Stimulated activated naive CD8-positive, alpha-beta T cell treated with anti-CD3 and anti-CD28 coated beads, Interleukin-15, Interleukin-2, amounts not matched to agents 100 ng/mL and 50 ng/mL, for 24 hours (primary cell): ENCODE results near the gene ZBTB42.

ENCODE experiments used
- H3K27ac Mint-ChIP-seq: one replicate; pipeline ENCODE4 v1.8.0; 2021; ENCODE audit warnings: mild to moderate bottlenecking, mixed read lengths
- H3K27me3 Mint-ChIP-seq: one replicate; pipeline ENCODE4 v1.8.0; 2021; ENCODE audit warnings: mixed read lengths
- H3K36me3 Mint-ChIP-seq: one replicate; pipeline ENCODE4 v1.8.0; 2021; ENCODE audit warnings: low read depth, mixed read lengths
- H3K4me1 Mint-ChIP-seq: one replicate; pipeline ENCODE4 v1.8.0; 2021; ENCODE audit warnings: low read depth, mixed read lengths
- H3K4me3 Mint-ChIP-seq: one replicate; pipeline ENCODE4 v1.8.0; 2021; ENCODE audit warnings: mild to moderate bottlenecking, mixed read lengths
- H3K9me3 Mint-ChIP-seq: one replicate; pipeline ENCODE4 v1.8.0; 2021; ENCODE audit warnings: mixed read lengths

The ZBTB42 gene

GRCh38 chr14:104785708-104786080, 15.2 kb upstream of the ZBTB42 start:
- H3K27me3 Mint-ChIP-seq: no peaks in the 10 kb centered on the region
- H3K4me1 Mint-ChIP-seq: peaks cover 8% of the 10 kb centered on the region
- no peaks in the 10 kb centered on the region for H3K9me3 Mint-ChIP-seq
- no peak overlapping the region for H3K4me3 Mint-ChIP-seq
- no peaks in the 10 kb centered on the region for H3K36me3 Mint-ChIP-seq
- H3K27ac Mint-ChIP-seq: no peak overlapping the region

DNA sequence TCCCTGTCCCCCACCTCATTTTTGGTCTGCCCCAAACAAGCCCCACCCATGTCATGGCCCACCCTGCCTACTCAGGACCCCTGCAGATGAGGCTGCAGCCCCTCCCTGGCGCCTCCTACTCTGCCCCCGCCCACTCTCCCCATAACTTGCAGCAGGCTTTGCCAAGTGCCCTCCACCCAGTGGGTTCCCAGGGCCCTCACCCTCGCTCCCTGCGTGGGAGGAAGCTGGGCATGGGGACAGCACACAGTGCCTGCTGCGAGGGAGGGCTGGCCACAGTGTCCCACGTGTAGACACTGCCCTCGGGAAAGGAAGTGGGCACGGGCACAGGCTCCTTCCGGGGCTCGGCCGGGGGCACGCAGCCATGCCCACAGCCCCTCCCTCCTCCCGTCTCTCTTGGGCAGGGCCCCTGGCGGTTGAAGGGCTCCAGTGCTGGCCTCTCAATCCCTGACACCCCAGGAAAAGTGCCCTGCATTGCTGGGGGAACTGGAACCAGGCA, 14.8 kb upstream of the ZBTB42 start:
- Mint-ChIP-seq H3K27me3 (no peaks in the 10 kb centered on the region), H3K4me1 (peaks cover 8% of the 10 kb centered on the region), H3K27ac (peak overlapping the region; percentile 21), H3K9me3 (no peaks in the 10 kb centered on the region), H3K36me3 (no peaks in the 10 kb centered on the region), H3K4me3 (no peak overlapping the region)

DNA sequence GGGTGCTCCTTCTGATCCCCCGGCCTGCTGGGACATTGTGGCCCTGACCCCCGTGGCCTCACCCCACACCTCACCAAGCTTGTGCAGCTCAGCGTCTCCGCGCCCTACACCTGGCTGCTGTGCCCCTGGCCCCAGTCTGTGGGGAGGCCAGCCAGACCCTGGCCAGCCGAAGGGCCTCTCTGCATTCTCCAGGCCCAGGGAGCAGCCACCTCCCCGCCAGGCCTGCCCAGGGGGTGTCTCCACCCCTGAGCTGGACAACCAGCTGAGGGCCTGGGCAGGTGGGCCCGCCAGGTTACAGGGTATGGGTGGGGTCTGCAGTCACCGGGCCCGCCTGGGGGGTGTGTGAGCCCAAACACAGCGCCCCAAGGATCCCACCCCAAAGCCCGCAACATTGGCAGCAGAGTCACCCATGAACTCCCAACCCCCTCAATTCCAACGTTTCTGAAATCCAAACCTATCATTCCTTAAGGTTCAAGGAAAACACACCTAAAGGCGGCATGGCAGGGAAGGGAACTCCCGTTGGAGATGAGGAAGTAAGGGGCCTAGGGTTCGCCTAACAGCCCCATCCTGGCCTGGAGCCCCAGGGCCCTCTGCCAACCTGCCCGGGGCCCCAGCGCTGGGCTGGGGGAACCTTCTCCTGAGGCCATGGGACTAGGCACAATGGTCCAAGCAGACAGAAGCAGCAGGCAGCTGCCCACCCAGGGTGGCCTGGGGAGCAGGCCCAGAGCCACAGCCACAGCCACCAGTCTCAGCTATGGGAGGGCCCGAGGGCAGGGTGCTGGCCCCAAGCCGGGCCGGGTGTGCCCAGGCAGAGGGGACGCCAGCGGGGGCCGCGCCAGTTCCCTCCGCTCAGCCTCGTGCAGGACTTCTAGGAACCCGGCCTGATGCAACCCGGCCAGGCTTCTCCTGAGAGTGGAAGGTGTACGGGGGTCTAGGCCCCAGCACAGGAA, 13.9 kb upstream of the ZBTB42 start:
- peaks cover 3% of the 10 kb centered on the region for H3K36me3 Mint-ChIP-seq
- no peaks in the 10 kb centered on the region for H3K9me3 Mint-ChIP-seq
- H3K27me3 Mint-ChIP-seq: no peaks in the 10 kb centered on the region
- peak overlapping the region; percentile 21 for H3K27ac Mint-ChIP-seq
- no peak overlapping the region for H3K4me3 Mint-ChIP-seq
- peaks cover 12% of the 10 kb centered on the region for H3K4me1 Mint-ChIP-seq

GRCh38 chr14:104787736-104788135, 13.2 kb upstream of the ZBTB42 start:
- Mint-ChIP-seq H3K36me3 (peaks cover 3% of the 10 kb centered on the region), H3K9me3 (no peaks in the 10 kb centered on the region), H3K27me3 (no peaks in the 10 kb centered on the region), H3K4me3 (no peak overlapping the region), H3K4me1 (peaks cover 13% of the 10 kb centered on the region), H3K27ac (no peak overlapping the region)

DNA sequence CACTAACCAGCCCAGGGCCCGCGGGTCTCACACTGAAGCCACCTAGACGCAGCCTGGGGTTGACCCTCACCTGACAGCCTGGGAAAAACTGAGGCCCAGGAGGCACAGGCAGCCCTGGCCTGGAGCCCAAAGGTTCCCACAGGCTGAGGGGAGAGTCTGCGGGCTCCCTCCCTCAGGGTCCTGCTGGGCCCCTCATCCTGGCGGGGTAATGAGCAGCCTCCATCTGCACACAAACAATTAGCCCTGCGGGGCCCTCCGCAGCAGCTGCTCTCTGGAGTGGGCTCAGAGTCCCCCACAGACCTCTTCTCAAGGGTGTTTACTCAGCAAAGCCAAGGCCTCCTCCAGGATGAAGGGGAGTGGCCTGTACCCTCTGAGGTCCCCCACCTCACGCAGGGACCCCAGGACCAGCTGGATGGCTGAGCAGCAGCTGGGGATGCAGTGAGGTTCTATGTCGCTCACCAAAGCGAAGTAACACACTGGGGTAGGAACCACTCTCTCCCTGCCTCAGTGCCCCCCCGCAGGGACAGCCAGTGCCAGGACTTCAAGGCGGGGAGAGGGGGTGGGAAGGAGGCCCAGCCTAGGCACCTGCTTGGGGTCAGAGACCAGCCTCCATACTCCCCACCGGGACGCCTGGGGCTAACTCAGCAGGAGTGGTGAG, 12.6 kb upstream of the ZBTB42 start:
- Mint-ChIP-seq H3K9me3 (no peaks in the 10 kb centered on the region), H3K36me3 (peaks cover 3% of the 10 kb centered on the region), H3K27me3 (no peaks in the 10 kb centered on the region), H3K4me3 (no peak overlapping the region), H3K27ac (no peak overlapping the region), H3K4me1 (peaks cover 18% of the 10 kb centered on the region)

DNA sequence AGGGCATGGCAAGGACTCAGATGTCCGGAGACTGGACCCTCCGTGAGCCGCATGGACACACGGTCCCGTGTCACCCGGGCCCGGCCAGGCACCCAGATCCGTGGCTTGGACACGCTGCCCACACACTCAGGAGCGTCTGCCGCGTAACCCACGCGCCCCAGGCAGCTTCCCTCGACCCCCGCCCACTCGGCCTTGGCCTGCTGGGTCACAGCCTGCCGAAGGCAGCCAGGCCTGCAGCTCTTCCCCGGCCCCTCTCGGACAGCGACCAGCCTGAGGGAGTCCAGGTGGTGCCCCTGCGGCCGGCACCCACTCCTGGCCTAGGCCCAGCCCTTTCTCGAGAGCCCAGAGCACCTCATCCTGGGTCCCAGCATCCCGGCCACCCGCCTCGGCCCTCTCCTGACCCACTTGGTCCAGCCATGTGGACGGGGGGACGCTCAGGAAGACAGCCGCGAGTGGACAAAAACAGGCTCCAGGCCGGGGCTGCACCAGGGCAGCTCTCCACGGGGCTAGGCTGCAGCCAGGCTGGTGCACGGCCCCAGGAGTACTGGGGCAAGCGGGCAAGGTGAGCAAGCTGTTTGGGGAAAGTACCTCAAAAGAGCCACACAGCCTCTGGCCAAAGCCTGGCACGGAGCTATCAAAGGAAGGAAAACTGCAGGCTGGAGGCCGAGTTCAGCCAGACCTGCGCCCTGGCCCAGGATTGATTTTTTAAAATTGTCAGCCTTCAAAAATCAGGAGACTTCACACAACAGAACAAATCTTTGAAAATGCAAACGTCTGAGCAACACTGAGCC, 11.8 kb upstream of the ZBTB42 start:
- Mint-ChIP-seq H3K36me3 (peaks cover 3% of the 10 kb centered on the region), H3K27ac (no peak overlapping the region), H3K27me3 (no peaks in the 10 kb centered on the region), H3K4me3 (no peak overlapping the region), H3K4me1 (peaks cover 26% of the 10 kb centered on the region), H3K9me3 (no peaks in the 10 kb centered on the region)

DNA sequence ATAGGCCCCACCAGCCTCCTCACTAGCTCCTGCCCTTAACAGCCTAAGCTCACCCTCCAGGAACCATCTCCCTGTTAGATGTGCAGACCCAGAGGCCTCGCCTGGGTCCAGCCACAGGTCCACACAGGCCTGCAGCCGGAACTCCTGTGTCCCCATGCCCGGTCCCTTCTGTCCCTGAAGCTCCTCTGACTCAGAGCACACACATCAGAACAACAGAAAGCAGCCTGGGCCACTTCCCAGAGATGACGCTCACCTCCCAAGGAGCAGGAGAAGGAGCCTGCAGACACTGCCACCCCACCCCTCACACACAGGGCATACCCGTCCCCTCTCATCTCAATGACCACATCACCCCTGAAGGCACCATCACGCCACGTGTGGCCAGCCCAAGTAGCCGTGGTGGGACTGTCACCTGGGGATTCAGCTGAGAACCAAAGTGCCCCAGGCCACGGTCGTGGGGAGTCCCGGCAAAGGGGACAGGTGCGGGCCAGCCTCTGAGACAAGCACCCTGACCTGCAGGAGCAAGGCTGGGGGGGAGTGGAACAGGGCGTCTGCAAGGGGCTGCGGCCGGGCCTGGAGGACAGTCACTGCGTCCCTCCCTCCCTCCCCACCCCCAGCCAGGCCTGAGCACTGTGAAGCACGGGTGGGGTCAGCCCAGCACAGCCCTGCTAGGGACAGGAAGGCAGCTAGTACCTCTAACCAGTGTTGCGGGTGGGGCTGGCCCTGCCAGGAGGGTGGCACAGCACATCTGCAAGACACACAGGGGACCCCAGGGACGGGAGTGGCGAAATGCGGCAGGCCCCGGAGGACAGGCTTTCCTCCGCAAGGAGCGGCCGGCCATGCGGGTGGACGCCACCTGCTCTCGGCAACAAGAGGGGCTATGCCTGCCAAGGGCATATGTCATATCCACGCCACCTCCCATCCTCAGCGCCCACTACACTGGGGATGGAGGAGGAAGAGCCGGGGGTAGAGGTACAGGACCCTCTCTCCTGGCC, 10.9 kb upstream of the ZBTB42 start:
- H3K27ac Mint-ChIP-seq: no peak overlapping the region
- H3K4me3 Mint-ChIP-seq: no peak overlapping the region
- H3K9me3 Mint-ChIP-seq: no peaks in the 10 kb centered on the region
- peaks cover 31% of the 10 kb centered on the region for H3K4me1 Mint-ChIP-seq
- H3K36me3 Mint-ChIP-seq: peaks cover 3% of the 10 kb centered on the region
- no peaks in the 10 kb centered on the region for H3K27me3 Mint-ChIP-seq

DNA sequence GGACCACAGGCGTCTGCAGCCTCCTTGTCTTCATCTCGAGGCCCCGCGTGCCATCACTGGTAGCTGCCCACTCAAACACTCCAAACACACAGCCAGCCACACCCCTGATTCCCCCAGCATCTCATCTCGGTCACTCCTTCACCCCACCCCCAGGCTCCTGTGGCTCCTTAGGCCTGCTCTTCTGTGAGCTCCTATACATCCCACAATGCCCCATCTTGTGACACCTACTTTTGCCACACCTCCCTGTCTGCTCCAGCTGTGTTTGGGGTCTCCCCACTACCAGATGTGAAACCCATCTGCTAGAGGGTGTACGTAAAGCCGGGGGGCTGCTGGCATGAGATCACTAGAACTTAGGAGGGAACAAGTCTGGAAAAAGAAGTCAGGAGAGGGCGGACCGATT, 9.5 kb upstream of the ZBTB42 start:
- Mint-ChIP-seq H3K4me3 (no peak overlapping the region), H3K36me3 (peaks cover 3% of the 10 kb centered on the region), H3K9me3 (no peaks in the 10 kb centered on the region), H3K4me1 (peaks cover 36% of the 10 kb centered on the region), H3K27me3 (no peaks in the 10 kb centered on the region), H3K27ac (no peak overlapping the region)

DNA sequence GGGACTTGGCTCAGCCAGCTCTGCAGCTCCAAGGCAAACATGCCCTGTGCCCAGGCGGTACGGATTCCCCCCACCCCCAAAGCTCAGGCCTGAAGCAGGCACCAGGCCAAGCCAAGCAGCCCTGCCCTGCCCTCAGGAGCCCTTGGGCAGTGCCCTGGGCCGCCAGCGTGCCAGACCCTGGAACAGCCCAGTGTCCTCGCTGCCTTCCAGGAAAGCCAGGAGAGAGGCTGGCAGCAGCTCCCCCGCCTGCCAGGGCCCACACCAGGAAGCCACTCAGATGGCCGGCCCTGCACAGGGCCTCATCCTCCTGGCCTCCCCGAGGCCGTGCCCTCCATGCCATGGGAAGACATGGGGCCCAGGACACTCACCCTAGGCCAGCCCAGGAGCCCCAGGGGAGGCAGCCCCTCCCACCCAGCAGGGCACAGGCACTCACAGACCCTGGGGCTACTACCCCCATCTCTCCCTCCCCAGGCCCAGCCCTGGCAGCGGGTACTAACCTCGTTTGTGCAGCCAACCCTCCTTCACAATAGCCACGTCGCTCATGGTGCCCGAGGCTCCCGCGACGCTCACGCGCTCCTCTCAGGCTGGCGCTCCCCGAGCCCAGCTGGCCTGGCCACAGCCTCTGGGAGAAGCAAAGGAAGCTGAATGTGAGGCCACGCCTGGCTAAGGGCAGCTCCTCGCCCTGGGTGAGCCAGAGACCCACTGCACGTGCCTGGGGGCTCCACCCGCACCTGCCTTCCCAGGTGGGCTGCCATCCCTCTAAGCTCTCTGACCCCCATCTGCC, 8.6 kb upstream of the ZBTB42 start:
- Mint-ChIP-seq H3K4me3 (no peak overlapping the region), H3K9me3 (no peaks in the 10 kb centered on the region), H3K27ac (no peak overlapping the region), H3K27me3 (no peaks in the 10 kb centered on the region), H3K4me1 (peaks cover 31% of the 10 kb centered on the region), H3K36me3 (peaks cover 3% of the 10 kb centered on the region)

- H3K4me3 Mint-ChIP-seq: peak overlapping the region; percentile 87
- no peaks in the 10 kb centered on the region for H3K27me3 Mint-ChIP-seq
- H3K4me1 Mint-ChIP-seq: peaks cover 33% of the 10 kb centered on the region
- H3K36me3 Mint-ChIP-seq: peaks cover 3% of the 10 kb centered on the region
- H3K9me3 Mint-ChIP-seq: no peaks in the 10 kb centered on the region
- no peak overlapping the region for H3K27ac Mint-ChIP-seq
Observed at GRCh38 chr14:104792945-104793702, 7.8 kb upstream of the ZBTB42 start.

- Mint-ChIP-seq H3K27me3 (peaks cover under 1% of the 10 kb centered on the region), H3K36me3 (peaks cover 3% of the 10 kb centered on the region), H3K4me3 (peak overlapping the region; percentile 87), H3K27ac (no peak overlapping the region), H3K9me3 (no peaks in the 10 kb centered on the region), H3K4me1 (peaks cover 33% of the 10 kb centered on the region)
Observed at GRCh38 chr14:104793703-104793959, 7.3 kb upstream of the ZBTB42 start.

GRCh38 chr14:104794099-104794498, 6.8 kb upstream of the ZBTB42 start:
- H3K36me3 Mint-ChIP-seq: peaks cover 3% of the 10 kb centered on the region
- H3K4me3 Mint-ChIP-seq: peak overlapping the region; percentile 87
- H3K9me3 Mint-ChIP-seq: no peaks in the 10 kb centered on the region
- peaks cover 5% of the 10 kb centered on the region for H3K27me3 Mint-ChIP-seq
- peak overlapping the region; percentile 72 for H3K27ac Mint-ChIP-seq
- H3K4me1 Mint-ChIP-seq: peaks cover 33% of the 10 kb centered on the region

- peaks cover 3% of the 10 kb centered on the region for H3K36me3 Mint-ChIP-seq
- H3K27me3 Mint-ChIP-seq: peaks cover 9% of the 10 kb centered on the region
- H3K9me3 Mint-ChIP-seq: no peaks in the 10 kb centered on the region
- peaks cover 33% of the 10 kb centered on the region for H3K4me1 Mint-ChIP-seq
- H3K4me3 Mint-ChIP-seq: peak overlapping the region; percentile 87
- peak overlapping the region; percentile 72 for H3K27ac Mint-ChIP-seq
Observed at GRCh38 chr14:104794631-104794992, 6.3 kb upstream of the ZBTB42 start.
